ENCODE data around the gene MCC.
"Not testable (repeated sequence)": the region's sequence is repeated elsewhere in the genome, so short reads cannot be mapped to it uniquely, and the experiment has no call there.

The MCC gene

DNA sequence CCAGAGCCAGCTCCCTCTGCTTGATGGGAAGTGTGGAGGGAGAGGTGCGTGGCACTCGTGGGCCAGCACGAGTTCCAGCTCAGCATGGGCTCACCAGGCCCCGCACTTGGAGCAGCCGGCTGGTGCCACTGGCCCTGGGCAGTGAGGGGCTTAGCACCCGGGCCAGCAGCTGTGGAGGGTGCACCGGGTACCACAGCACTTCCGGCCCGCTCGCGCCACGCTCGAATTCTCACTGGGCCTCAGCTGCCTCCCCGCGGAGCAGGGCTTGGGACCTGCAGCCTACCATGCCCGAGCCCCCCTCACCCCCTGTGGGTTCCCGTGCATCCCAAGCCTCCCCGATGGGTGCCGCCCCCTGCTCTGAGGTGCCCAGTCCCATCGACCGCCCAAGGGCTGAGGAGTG is 413.2 kb downstream of the MCC start:
- no peak for TF ChIP-seq CTCF (IDR thresholded peaks at IDR 0.05; ENCODE audit: low read depth, low read length, missing control alignments)
- in situ Hi-C loops (cut with HindIII; ENCODE audit: low sequenced_read_pairs) = no loop called here
- H3K4me3 ChIP-seq (ENCODE audit: low read depth, low read length) = no peak overlapping the region
- no peak for DNase-seq (ENCODE audit: low read depth)

DNA sequence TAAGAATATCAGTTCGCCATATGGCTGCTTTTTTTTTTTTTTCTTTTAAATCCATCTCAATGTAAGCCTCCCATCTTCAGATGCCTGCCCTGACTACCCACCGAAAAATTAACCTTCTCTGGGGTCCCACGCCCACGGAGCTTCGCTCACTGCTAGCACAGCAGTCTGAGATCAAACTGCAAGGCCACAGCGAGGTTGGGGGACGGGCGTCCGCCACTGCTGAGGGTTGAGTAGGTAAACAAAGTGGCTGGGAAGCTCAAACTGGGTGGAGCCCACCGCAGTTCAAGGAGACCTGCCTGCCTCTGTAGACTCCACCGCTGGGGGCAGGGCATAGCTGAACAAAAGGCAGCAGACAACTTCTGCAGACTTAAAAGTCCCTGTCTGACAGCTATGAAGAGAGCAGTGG is 414.6 kb downstream of the MCC start:
- in situ Hi-C loops (cut with HindIII; ENCODE audit: low sequenced_read_pairs); DNase-seq (ENCODE audit: low read depth); H3K4me3 ChIP-seq (ENCODE audit: low read depth, low read length): not testable (repeated sequence)

DNA sequence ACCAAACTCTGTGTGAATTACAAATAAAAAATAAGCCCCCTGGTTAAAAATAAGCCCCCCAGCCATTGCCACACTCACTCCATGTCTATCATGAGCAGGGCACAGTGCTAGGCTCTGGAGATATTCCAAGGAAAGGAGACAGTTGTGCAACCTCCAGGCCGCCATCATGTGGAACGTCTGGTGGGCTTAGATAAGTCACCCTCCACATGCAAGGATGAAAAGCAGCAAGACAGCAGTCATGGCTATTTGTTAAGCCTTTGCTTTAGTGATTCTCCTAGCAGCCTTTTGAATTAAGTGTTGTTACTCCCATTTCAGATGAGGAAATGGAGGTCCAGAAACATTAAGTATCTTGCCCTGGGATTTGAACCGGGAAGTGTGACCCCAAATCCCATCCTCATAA is 416.9 kb downstream of the MCC start:
- in situ Hi-C loops (cut with HindIII; ENCODE audit: low sequenced_read_pairs) = no loop called here
- no peak overlapping the region for H3K4me3 ChIP-seq (ENCODE audit: low read depth, low read length)
- TF ChIP-seq CTCF (IDR thresholded peaks at IDR 0.05; ENCODE audit: low read depth, low read length, missing control alignments) = no peak
- no peak for DNase-seq (ENCODE audit: low read depth)

DNA sequence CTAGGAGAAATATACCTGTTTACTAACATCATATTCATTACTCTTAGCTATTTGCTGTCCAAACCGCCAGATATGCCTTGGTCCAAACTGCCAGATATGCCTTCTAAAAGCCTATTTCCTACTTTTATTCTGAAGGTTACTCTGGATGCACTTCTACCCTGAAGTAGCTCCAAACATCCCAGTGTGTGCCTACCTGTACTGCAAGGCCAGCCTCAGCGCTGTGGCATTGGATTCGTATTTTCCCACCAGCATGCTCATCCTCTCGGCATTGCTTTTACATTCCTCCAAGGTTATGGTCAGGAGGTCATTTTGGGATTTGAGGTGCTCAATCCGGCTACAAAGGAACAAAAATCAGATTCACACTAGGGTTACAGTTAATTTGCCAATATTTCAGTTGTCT is 417.4 kb downstream of the MCC start:
- no peak for DNase-seq (ENCODE audit: low read depth)
- H3K4me3 ChIP-seq (ENCODE audit: low read depth, low read length) = no peak overlapping the region
- no peak for TF ChIP-seq CTCF (IDR thresholded peaks at IDR 0.05; ENCODE audit: low read depth, low read length, missing control alignments)
- in situ Hi-C loops (cut with HindIII; ENCODE audit: low sequenced_read_pairs) = no loop called here

- TF ChIP-seq CTCF (IDR thresholded peaks at IDR 0.05; ENCODE audit: low read depth, low read length, missing control alignments) = no peak
- no peak for DNase-seq (ENCODE audit: low read depth)
- no peak overlapping the region for H3K4me3 ChIP-seq (ENCODE audit: low read depth, low read length)
- in situ Hi-C loops (cut with HindIII; ENCODE audit: low sequenced_read_pairs) = no loop called here
Measured at GRCh38 chr5:113068559-113068958, 419.7 kb downstream of the MCC start.

GRCh38 chr5:113067635-113068344 is 420.5 kb downstream of the MCC start:
- in situ Hi-C loops (cut with HindIII; ENCODE audit: low sequenced_read_pairs) = no loop called here
- DNase-seq (ENCODE audit: low read depth) = no peak
- no peak for TF ChIP-seq CTCF (IDR thresholded peaks at IDR 0.05; ENCODE audit: low read depth, low read length, missing control alignments)
- H3K4me3 ChIP-seq (ENCODE audit: low read depth, low read length) = no peak overlapping the region

DNA sequence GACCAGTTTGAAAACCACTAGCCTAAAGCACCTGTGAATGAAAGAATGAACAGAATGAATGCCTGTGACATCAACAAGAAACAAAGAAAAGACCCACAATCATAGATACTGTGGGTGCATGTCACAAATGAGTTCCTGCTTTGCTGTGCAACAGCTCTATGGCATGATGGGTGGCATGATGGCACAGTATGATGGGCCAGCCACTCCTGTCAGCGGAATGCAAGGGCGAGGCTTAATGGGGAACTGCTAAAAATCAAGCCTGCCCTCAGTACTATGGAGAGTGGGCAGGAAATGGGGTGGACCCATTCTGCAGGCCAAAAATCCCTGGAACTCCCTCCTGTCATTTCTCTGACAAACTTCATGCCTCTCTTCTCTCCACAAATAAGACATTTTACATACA is 422.6 kb downstream of the MCC start:
- H3K4me3 ChIP-seq (ENCODE audit: low read depth, low read length) = no peak overlapping the region
- DNase-seq (ENCODE audit: low read depth) = no peak
- no peak for TF ChIP-seq CTCF (IDR thresholded peaks at IDR 0.05; ENCODE audit: low read depth, low read length, missing control alignments)
- in situ Hi-C loops (cut with HindIII; ENCODE audit: low sequenced_read_pairs) = no loop called here

Measured in astrocyte of the cerebellum (primary cell).